ENCODE results near the gene HS1BP3. TPM values are rescaled to one million over a fixed set of nuclear protein-coding genes. Genes with fewer than 3 reads are reported as not detected.

The HS1BP3 gene
- total RNA-seq, 1 experiment from 2014 or later, result 12.8 TPM

GRCh38 chr2:20623741-20624155, 27.1 kb downstream of the HS1BP3 start:
- H3K36me3 ChIP-seq (ENCODE audit: insufficient read depth, low read length), result no peaks in the 10 kb centered on the region

GRCh38 chr2:20623241-20623640, 27.7 kb downstream of the HS1BP3 start:
- no peak for DNase-seq
- H3K9ac ChIP-seq (ENCODE audit: low read length), result no peak overlapping the region
- no peak overlapping the region for H3K27ac ChIP-seq (ENCODE audit: low read length)
- H2AFZ ChIP-seq (ENCODE audit: low read length), result no peak overlapping the region
- no peaks in the 10 kb centered on the region for H3K27me3 ChIP-seq (ENCODE audit: low read length)
- peaks cover 10% of the 10 kb centered on the region; the same call in 1 of the 2 replicates for H4K20me1 ChIP-seq (ENCODE audit: insufficient read depth, low read depth, low read length)
- no peaks in the 10 kb centered on the region for H3K79me2 ChIP-seq (ENCODE audit: low read length)
- no peak overlapping the region for H3K4me3 ChIP-seq (ENCODE audit: low read length)
- H3K36me3 ChIP-seq (ENCODE audit: insufficient read depth, low read length), result no peaks in the 10 kb centered on the region
- H3K4me2 ChIP-seq (ENCODE audit: low read depth, low read length, poor library complexity, severe bottlenecking), result no peak overlapping the region
- H3K9me3 ChIP-seq (ENCODE audit: low read length), result no peaks in the 10 kb centered on the region
- no peaks in the 10 kb centered on the region for H3K4me1 ChIP-seq (ENCODE audit: low read length)
- no peaks in the 10 kb centered on the region for H3K9me2 ChIP-seq (replicated peaks; ENCODE audit: insufficient read depth, low read length)

More at GRCh38 chr2:20623741-20624155, 27.1 kb downstream of the HS1BP3 start:
- Histone ChIP-seq H3K27ac (ENCODE audit: low read length) (no peak overlapping the region), H3K9me2 (replicated peaks; ENCODE audit: insufficient read depth, low read length) (no peaks in the 10 kb centered on the region), H3K4me2 (ENCODE audit: low read depth, low read length, poor library complexity, severe bottlenecking) (no peak overlapping the region), H4K20me1 (ENCODE audit: insufficient read depth, low read depth, low read length) (peaks cover 10% of the 10 kb centered on the region; the same call in 1 of the 2 replicates), H3K4me1 (ENCODE audit: low read length) (no peaks in the 10 kb centered on the region), H3K4me3 (ENCODE audit: low read length) (no peak overlapping the region), H3K27me3 (ENCODE audit: low read length) (no peaks in the 10 kb centered on the region), H3K9me3 (ENCODE audit: low read length) (no peaks in the 10 kb centered on the region), H3K79me2 (ENCODE audit: low read length) (no peaks in the 10 kb centered on the region), H2AFZ (ENCODE audit: low read length) (no peak overlapping the region), H3K9ac (ENCODE audit: low read length) (no peak overlapping the region)
- DNase-seq, result no peak

DNA sequence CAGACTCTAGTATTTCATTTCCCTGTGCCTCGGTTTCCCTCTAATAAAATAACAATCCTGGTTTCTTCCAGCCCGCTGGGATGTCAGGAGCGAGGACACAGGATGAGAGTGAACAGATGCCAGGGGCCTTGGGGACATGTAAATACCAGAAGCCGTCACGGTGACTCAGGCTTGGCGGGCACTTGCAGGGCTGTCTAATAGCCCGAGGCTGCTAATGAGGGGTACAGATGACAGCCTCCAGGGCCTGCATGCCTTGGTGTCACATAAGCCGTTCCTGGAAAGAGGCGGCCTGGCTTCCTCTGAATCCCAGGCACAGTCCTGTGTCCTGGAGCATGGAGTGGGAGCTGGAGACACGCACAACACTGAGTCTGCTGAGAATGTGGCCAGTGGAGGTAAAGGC, 28.2 kb downstream of the HS1BP3 start:
- DNase-seq, result no peak
- H3K36me3 ChIP-seq (ENCODE audit: insufficient read depth, low read length), result no peaks in the 10 kb centered on the region
- H2AFZ ChIP-seq (ENCODE audit: low read length), result no peak overlapping the region
- H4K20me1 ChIP-seq (ENCODE audit: insufficient read depth, low read depth, low read length), result peaks cover 10% of the 10 kb centered on the region; the same call in 1 of the 2 replicates
- no peak overlapping the region for H3K27ac ChIP-seq (ENCODE audit: low read length)
- no peak overlapping the region for H3K4me3 ChIP-seq (ENCODE audit: low read length)
- H3K4me1 ChIP-seq (ENCODE audit: low read length), result no peaks in the 10 kb centered on the region
- H3K9ac ChIP-seq (ENCODE audit: low read length), result no peak overlapping the region
- H3K9me2 ChIP-seq (replicated peaks; ENCODE audit: insufficient read depth, low read length), result no peaks in the 10 kb centered on the region
- no peaks in the 10 kb centered on the region for H3K27me3 ChIP-seq (ENCODE audit: low read length)
- no peak overlapping the region for H3K4me2 ChIP-seq (ENCODE audit: low read depth, low read length, poor library complexity, severe bottlenecking)
- no peaks in the 10 kb centered on the region for H3K9me3 ChIP-seq (ENCODE audit: low read length)
- H3K79me2 ChIP-seq (ENCODE audit: low read length), result no peaks in the 10 kb centered on the region

GRCh38 chr2:20622296-20622686, 28.6 kb downstream of the HS1BP3 start:
- Histone ChIP-seq H3K9me3 (ENCODE audit: low read length) (no peaks in the 10 kb centered on the region), H4K20me1 (ENCODE audit: insufficient read depth, low read depth, low read length) (peaks cover 10% of the 10 kb centered on the region; the same call in 1 of the 2 replicates), H3K9me2 (replicated peaks; ENCODE audit: insufficient read depth, low read length) (no peaks in the 10 kb centered on the region), H3K4me1 (ENCODE audit: low read length) (no peaks in the 10 kb centered on the region), H3K4me3 (ENCODE audit: low read length) (no peak overlapping the region), H3K27me3 (ENCODE audit: low read length) (no peaks in the 10 kb centered on the region), H2AFZ (ENCODE audit: low read length) (no peak overlapping the region), H3K79me2 (ENCODE audit: low read length) (no peaks in the 10 kb centered on the region), H3K36me3 (ENCODE audit: insufficient read depth, low read length) (no peaks in the 10 kb centered on the region), H3K27ac (ENCODE audit: low read length) (no peak overlapping the region), H3K4me2 (ENCODE audit: low read depth, low read length, poor library complexity, severe bottlenecking) (no peak overlapping the region), H3K9ac (ENCODE audit: low read length) (no peak overlapping the region)
- no peak for DNase-seq

DNA sequence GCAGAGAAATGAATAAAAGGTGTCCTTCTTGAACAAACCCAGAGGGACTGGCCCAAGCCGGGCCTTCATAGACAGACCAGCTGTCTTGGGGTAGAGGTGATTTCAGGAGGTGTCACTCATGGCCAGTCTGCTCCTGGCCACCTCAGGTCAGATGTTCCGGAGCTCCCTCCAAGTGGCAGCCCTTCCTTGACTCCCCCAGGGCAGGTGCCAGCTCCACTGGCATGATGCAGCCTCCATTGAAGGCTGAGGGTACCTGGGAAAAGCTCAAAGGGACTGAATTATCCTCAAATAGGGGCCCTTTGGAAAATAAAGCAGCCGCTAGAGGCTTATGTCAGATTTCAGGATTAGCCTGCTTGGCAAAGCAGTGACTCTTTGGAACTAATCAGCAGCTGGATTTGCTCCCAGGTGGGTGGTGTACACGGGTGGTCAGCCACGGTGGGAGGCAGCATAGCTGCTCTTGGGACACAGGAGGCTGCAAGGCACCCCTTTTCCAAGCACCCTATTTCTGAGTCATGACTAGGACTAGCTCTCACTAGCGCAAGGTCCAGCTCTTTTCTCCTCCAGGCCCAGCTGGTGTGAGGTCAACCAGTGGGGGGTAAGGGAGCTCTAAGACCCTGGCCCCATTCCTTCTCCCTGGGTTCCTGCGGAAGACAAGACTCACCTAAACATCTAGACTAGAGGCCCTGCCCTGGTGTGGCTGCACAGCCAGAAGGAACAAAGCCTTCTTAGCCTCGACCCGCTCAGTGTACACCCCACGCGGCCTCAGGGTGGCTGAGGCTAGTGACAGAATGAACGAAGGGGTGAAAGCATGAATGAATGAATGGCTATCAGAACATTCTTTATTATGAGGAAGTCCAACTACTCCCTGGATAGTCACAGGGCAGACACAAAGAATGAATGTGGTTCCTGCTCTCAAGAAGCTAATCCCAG, 29.3 kb downstream of the HS1BP3 start:
- Histone ChIP-seq H4K20me1 (ENCODE audit: insufficient read depth, low read depth, low read length) (peaks cover 4% of the 10 kb centered on the region; the same call in 1 of the 2 replicates), H3K4me2 (ENCODE audit: low read depth, low read length, poor library complexity, severe bottlenecking) (no peak overlapping the region), H3K9me2 (replicated peaks; ENCODE audit: insufficient read depth, low read length) (no peaks in the 10 kb centered on the region), H3K27me3 (ENCODE audit: low read length) (no peaks in the 10 kb centered on the region), H3K4me1 (ENCODE audit: low read length) (no peaks in the 10 kb centered on the region), H3K27ac (ENCODE audit: low read length) (no peak overlapping the region), H3K9me3 (ENCODE audit: low read length) (no peaks in the 10 kb centered on the region), H3K9ac (ENCODE audit: low read length) (no peak overlapping the region), H3K4me3 (ENCODE audit: low read length) (no peak overlapping the region), H2AFZ (ENCODE audit: low read length) (no peak overlapping the region), H3K79me2 (ENCODE audit: low read length) (no peaks in the 10 kb centered on the region), H3K36me3 (ENCODE audit: insufficient read depth, low read length) (no peaks in the 10 kb centered on the region)
- DNase-seq, result no peak

GRCh38 chr2:20620696-20621365, 30.1 kb downstream of the HS1BP3 start:
- H2AFZ ChIP-seq (ENCODE audit: low read length), result no peak overlapping the region
- H3K27ac ChIP-seq (ENCODE audit: low read length), result no peak overlapping the region
- H4K20me1 ChIP-seq (ENCODE audit: insufficient read depth, low read depth, low read length), result peaks cover 4% of the 10 kb centered on the region; the same call in 1 of the 2 replicates
- H3K9me2 ChIP-seq (replicated peaks; ENCODE audit: insufficient read depth, low read length), result no peaks in the 10 kb centered on the region
- no peaks in the 10 kb centered on the region for H3K27me3 ChIP-seq (ENCODE audit: low read length)
- no peak overlapping the region for H3K4me3 ChIP-seq (ENCODE audit: low read length)
- H3K36me3 ChIP-seq (ENCODE audit: insufficient read depth, low read length), result no peaks in the 10 kb centered on the region
- H3K9me3 ChIP-seq (ENCODE audit: low read length), result no peaks in the 10 kb centered on the region
- no peak for DNase-seq
- H3K9ac ChIP-seq (ENCODE audit: low read length), result no peak overlapping the region
- H3K79me2 ChIP-seq (ENCODE audit: low read length), result no peaks in the 10 kb centered on the region
- no peaks in the 10 kb centered on the region for H3K4me1 ChIP-seq (ENCODE audit: low read length)
- no peak overlapping the region for H3K4me2 ChIP-seq (ENCODE audit: low read depth, low read length, poor library complexity, severe bottlenecking)

DNA sequence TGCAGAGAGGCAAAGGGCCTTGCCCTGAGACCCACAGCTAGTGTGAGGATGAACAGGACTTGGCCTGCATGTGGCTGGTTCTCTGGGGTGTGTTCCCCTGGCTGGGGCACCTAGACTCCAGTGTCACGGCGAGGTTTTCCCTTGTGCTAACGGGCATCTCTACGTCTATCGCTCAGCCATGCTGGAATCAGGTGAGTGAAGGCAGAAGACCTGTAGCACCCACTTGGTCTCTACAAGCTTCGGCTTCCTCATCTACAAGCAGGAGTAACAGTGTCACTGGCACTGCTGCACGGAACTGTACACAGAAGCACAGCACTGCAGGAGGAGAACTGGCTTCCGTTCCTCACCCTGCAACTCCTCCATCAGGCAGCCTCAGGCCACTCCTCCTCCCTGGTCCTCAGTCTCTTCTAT, 30.6 kb downstream of the HS1BP3 start:
- Histone ChIP-seq H3K36me3 (ENCODE audit: insufficient read depth, low read length) (no peaks in the 10 kb centered on the region), H3K4me1 (ENCODE audit: low read length) (no peaks in the 10 kb centered on the region), H3K4me3 (ENCODE audit: low read length) (no peak overlapping the region), H2AFZ (ENCODE audit: low read length) (no peak overlapping the region), H3K79me2 (ENCODE audit: low read length) (no peaks in the 10 kb centered on the region), H3K9me3 (ENCODE audit: low read length) (no peaks in the 10 kb centered on the region), H3K4me2 (ENCODE audit: low read depth, low read length, poor library complexity, severe bottlenecking) (no peak overlapping the region), H3K9me2 (replicated peaks; ENCODE audit: insufficient read depth, low read length) (no peaks in the 10 kb centered on the region), H4K20me1 (ENCODE audit: insufficient read depth, low read depth, low read length) (peaks cover 4% of the 10 kb centered on the region; the same call in 1 of the 2 replicates), H3K27me3 (ENCODE audit: low read length) (no peaks in the 10 kb centered on the region), H3K27ac (ENCODE audit: low read length) (no peak overlapping the region), H3K9ac (ENCODE audit: low read length) (no peak overlapping the region)
- no peak for DNase-seq

DNA sequence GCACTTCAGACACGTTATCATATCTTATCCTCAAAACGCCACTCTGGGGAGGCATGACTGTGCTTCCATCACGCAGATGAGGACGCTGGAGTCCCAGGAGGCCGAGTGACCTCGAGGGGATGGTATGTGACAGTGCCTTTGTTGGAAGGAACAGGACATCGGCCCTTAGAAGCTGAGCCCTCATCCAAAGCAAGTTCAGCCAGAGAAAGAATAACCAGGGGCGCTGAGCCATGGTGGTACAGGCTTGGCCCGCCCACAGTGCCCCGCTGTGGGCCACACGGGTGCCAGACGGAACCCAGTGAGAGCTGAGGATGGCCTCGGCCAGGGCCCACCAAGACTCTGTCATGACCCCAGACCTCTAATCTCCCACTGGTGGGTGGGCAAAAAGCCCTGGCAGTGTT, 31.3 kb downstream of the HS1BP3 start:
- H3K36me3 ChIP-seq (ENCODE audit: insufficient read depth, low read length), result no peaks in the 10 kb centered on the region
- H3K9me3 ChIP-seq (ENCODE audit: low read length), result no peaks in the 10 kb centered on the region
- no peak overlapping the region for H3K9ac ChIP-seq (ENCODE audit: low read length)
- H4K20me1 ChIP-seq (ENCODE audit: insufficient read depth, low read depth, low read length), result peaks cover 4% of the 10 kb centered on the region; the same call in 1 of the 2 replicates
- H3K4me1 ChIP-seq (ENCODE audit: low read length), result no peaks in the 10 kb centered on the region; the same call in 1 of the 2 replicates
- H3K27me3 ChIP-seq (ENCODE audit: low read length), result no peaks in the 10 kb centered on the region
- H3K9me2 ChIP-seq (replicated peaks; ENCODE audit: insufficient read depth, low read length), result no peaks in the 10 kb centered on the region
- DNase-seq, result no peak
- H3K4me3 ChIP-seq (ENCODE audit: low read length), result no peak overlapping the region
- H3K4me2 ChIP-seq (ENCODE audit: low read depth, low read length, poor library complexity, severe bottlenecking), result no peak overlapping the region
- H2AFZ ChIP-seq (ENCODE audit: low read length), result no peak overlapping the region
- H3K27ac ChIP-seq (ENCODE audit: low read length), result no peak overlapping the region
- H3K79me2 ChIP-seq (ENCODE audit: low read length), result no peaks in the 10 kb centered on the region
